PC-3 (cell line): Measurements from ENCODE around the gene RABGAP1L.

Experiments used
- CTCF ChIP-seq: fragments of 300-600 bp; sonication (generic); conservative IDR thresholded peaks from 2 replicates; pipeline ENCODE4 v1.5.1; 2017; ENCODE audit warnings: antibody characterized with exemption, low read depth, mild to moderate bottlenecking, low read length
- EZH2phosphoT487 ChIP-seq: fragments of 300-600 bp; sonication (generic); IDR thresholded peaks from 2 replicates; pipeline ENCODE4 v1.6.1; 2018; ENCODE audit warnings: mild to moderate bottlenecking, antibody characterized with exemption, low read length, borderline replicate concordance

GRCh38 chr1:174874331-174875053 is 715.2 kb downstream of the RABGAP1L start:
- TF ChIP-seq CTCF: no peak
- no peak for TF ChIP-seq EZH2phosphoT487
